NCI-H774 (cell line): ENCODE measurements around the gene METTL13.
A peak's percentile ranks its signal among the peaks of the same experiment; 100 is the strongest.
"Not testable (repeated sequence)": the region's sequence is repeated elsewhere in the genome, so short reads cannot be mapped to it uniquely, and the experiment has no call there.

ENCODE experiments used
- DNase-seq: peaks from one replicate; lab custom pipeline; 2025; lab: John Stamatoyannopoulos, UW

The METTL13 gene

DNA sequence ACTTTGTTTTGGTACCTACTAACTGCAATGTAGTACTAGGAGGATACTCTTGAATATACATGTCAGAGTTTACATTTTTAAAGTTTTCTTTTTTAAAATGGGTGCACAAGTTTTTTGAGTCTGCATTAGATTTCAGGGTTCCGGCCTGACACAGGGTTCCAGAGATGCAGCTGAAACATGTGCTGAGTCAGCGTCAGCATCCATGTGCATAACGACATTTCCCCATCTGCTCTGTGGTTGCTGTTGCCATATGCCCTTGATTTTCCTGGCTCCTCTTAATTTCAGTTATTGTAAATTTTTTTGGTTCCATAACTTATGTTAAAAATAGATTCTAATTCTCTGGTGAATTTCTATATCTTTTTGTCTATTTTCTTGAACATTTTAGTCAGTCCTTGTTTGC lies 12.3 kb upstream of the METTL13 start:
- no peak for DNase-seq

- DNase-seq, result no peak
These were observed 11.7 kb upstream of the METTL13 start for GRCh38 chr1:171769754-171770153.

DNA sequence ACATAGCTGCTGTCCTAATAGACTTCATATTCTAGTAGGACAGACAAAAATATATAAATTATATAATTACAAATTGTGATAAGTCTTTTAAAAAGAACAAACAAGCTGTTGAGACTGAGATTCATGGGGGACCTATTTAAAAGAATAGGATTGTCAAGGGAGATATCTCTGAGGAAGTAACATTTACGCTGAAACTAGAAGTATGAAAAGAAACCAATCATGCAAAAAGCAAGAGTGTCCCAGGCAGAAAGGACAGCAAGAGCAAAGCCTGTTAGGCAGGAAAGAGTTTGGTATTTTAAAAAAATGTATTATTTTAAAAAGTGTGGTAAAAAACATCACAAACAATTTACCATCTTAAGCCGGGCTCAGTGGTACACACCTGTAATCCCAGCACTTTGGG lies 9.1 kb upstream of the METTL13 start:
- no peak for DNase-seq

DNA sequence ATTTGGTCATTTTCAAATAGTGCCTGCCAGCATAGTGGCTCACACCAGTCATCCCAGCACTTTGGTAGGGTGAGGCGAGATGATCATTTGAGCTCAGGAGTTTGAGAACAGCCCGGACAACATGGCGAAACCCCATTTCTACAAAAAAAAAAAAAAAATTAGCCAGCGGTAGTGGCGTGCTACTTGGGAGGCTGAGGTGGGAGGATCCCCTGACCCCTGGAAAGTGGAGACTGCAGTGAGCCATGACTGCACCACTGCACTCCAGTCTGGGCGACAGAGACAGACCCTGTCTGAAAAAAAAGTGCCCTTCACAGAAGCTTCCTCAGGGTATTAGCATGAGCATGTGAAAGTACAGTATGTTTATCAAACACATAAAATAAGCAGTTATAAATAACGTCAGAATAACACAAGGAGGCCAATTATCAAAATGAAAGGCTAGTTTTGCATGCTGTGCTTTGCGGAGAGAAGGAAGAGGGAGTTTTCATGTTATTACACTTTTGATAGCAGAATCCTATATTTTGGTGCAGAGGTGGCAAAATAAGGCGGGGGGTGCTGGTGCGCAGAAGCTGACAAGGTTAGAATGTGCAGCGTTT lies 781 bp upstream of the METTL13 start:
- peak; percentile 20 for DNase-seq

GRCh38 chr1:171783816-171784530 lies 2.5 kb downstream of the METTL13 start:
- no peak for DNase-seq

DNA sequence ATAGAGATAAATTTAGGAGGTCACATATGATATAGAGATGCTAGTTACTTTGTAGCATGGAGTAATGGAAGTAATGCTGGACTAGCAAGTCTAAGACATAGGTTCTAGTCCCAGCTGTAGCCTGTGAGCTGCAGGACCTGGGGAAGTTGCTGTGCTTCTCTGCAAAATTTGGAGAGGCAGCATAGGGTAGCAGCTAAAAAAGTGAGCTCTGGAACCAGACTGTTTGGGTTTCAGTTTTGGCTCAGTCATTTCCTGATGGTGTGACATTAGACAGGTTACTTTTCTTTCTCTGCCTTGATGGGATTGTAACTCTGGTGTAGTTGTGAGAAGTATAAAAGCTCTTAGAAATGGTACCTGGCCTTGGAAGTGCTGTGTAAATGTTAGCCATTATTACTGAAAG lies 3.3 kb downstream of the METTL13 start:
- DNase-seq, result no peak

DNA sequence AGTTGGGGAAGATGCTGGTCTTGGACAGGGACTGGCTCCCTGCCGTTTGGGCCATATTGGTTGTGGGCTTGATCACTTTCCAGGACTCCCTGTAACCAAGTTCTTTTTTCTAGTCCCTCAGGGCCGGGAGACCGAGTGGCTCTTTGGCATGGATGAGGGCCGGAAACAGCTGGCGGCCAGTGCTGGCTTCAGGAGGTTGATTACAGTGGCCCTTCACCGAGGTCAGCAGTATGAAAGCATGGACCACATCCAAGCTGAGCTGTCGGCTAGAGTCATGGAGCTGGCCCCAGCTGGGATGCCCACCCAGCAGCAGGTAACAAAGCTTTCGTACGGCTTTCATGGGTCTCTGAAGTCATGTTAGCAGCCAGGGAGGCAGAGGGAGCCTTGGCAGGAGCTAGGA lies 4.3 kb downstream of the METTL13 start:
- DNase-seq, result no peak

GRCh38 chr1:171786534-171786933 lies 5.1 kb downstream of the METTL13 start:
- DNase-seq, result no peak

DNA sequence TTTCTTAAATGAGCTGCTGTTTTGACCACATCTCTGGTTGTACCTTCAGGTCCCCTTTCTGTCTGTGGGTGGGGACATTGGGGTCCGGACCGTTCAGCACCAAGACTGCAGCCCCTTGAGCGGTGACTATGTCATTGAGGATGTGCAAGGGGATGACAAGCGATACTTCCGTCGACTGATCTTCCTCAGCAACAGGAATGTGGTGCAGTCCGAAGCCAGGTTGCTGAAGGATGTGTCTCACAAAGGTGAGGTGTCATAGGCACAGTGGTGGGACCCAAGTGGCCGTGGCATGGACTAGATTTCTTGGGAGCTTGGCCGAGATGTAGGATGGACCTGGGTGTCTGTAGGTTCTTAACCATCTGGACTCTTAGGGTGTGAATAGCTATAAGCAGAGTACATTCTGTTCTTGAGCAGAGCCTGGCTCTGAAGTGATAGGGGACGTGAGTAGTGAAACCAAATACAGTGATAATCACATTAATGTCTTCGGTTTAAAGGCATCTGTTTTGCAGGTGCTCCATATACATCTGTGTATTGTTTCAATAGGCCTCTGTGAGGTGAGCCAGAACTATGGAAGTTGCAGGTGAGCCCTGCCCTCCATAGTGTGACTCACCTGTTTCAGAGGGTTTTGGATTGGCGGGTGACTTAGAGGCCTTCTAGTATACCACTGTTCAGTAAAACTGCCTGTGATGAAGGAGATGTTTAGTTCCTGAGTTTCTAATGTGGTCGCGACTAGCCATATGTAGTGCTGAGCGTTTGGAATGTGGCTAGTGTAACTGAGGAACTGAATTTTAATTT lies 6.4 kb downstream of the METTL13 start:
- DNase-seq, result no peak

DNA sequence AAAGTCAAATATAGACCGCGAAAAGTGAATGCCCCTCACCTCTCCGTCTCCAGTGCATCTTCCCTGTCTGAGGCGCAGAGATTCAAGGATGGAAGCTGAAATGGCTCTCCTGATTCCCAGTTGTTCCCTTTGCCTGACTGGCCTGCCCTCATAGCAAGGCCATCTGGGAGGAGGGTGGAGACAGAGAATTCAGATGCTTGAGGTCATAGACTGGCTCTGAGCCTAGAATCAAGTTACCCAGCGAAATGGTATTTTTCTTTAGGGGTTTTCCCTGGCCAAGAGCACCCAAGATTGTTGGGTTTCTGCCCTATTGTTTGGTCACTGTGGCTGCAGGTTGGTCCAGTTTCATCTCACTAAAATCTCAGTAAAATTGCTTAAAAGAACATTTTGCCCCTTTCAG lies 7.2 kb downstream of the METTL13 start:
- DNase-seq, result no peak

- no peak for DNase-seq
These were observed 8.9 kb downstream of the METTL13 start for GRCh38 chr1:171790318-171790717.

DNA sequence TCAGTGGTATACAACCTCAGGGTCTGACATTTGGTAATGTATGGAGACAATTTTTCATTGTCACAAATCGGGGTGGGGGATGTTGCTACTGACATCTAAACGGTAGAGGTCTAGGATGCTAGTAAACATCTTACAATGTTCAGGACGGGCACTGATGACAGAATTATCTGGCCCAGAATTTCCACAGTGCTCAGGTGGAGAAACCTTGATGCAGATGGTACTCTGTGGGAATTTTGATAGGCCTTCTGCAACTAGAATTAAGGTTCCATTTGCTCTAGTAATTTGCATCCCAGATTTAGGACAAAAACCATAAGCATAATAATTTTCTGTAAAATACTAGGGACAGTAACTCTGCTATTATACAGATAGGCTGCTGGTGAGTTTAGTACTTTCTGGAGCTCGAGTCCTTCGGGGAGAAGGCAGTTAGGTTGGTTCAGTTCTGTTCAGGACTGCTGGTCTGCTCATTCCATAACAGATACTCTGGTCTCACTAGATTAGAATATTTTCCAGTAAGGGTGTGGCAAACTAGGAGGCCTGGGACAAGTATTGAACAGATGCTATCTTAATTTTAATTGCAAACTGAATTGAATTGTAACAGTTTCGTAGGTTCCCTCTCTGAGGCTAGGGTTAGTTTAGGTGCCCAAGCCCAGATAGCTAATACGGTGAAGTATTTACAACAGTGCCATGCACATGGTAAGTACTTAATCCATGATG lies 11.4 kb downstream of the METTL13 start:
- no peak for DNase-seq

GRCh38 chr1:171793636-171794035 lies 12.2 kb downstream of the METTL13 start:
- DNase-seq, result no peak

DNA sequence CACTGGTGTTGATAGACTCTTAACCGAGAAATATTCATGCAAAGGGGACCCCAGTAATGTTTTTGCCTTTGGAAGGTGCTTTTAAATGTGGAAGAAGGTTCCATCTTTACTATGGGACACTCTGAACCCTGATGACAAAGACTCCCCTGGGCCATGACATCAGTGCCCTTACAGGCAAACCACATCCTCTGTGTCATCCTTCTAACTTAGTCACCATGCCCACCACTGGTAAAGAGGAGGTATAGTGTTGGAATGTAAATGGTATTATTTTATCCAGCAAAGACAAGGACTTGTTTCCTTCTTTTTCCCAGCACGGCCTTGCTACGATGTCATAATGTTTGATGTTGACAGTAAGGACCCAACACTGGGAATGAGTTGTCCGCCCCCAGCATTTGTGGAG lies 12.6 kb downstream of the METTL13 start:
- DNase-seq, result no peak

DNA sequence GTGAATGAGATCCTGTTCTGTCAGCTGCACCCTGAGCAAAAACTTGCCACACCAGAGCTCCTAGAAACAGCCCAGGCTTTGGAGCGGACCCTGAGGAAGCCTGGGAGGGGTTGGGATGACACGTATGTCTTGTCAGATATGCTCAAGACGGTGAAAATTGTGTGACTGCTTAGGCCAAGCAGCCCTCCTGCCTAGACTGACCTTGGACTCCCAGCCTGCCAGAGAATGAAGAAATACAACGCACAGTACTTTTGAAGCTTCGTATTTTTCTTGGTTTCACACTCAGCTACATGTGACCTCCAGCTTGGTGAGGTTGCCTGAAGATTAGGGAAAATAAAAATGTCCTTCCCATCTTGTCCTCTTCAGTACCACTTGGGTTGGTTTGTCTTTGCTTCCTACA lies 15.1 kb downstream of the METTL13 start:
- no peak for DNase-seq

- no peak for DNase-seq
These were observed 16.9 kb downstream of the METTL13 start for GRCh38 chr1:171798311-171798710.

DNA sequence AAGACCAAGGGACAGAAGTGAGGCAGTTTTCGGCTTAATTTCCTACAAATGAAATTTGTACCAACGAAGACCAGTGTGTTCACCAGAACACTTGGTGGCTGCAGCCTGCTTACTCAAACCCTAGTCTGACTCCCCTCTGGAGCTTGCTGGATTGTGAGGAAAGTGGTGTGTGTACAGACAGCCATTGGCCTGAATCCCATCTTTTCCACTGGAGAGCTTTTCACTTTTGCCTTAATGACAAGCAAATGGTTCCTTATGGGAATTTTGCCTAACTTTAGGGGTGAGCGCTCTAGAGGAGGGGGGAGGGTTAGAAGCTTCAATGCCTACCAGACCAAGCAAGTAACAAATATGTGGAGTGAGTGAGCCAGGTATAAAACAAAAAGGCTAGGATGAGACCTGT lies 17.3 kb downstream of the METTL13 start:
- no peak for DNase-seq

GRCh38 chr1:171799166-171799565 lies 17.7 kb downstream of the METTL13 start:
- DNase-seq, result no peak

- not testable (repeated sequence) for DNase-seq
These were observed 18.2 kb downstream of the METTL13 start for GRCh38 chr1:171799698-171800097.

DNA sequence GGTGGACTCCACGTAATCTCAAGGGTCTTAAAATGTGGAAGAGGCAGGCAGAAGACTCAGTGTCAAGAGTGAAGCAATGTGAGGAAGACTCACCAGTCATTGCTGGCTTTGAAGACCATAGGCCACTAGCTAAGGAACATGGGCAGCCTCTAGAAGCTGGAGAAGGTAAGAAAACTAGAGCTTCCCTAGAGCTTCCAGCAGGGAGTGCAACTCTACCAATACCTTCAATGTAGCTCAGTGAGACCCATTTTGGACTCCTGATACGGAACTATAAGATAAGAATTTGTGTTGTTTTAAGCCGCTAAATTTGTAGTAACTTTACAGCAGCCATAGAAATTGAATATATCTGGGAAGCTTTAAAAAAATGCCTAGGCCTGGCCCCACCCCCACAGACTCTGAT lies 18.9 kb downstream of the METTL13 start:
- no peak for DNase-seq

DNA sequence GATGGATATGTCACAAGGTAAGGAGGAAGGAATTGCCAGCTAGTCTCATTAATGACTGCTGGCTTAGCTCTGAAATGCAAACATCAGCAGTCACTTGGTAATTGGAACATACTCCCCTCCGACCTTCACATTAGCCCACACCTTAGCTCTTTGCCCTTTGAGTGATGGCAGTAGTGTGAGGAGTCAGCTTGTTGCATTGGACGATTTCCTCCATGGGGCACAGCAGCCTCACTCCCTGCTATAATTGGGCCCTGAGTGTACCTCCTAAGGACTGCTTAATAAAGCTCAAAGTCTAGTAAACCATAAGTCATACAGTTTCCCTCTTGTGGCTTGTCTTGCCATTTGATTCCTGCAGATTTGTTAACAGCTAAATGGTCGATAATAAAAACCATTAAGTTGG lies 19.4 kb downstream of the METTL13 start:
- DNase-seq, result no peak

GRCh38 chr1:171801487-171801891 lies 20.0 kb downstream of the METTL13 start:
- DNase-seq, result peak; percentile 34

GRCh38 chr1:171802207-171802606 lies 20.7 kb downstream of the METTL13 start:
- no peak for DNase-seq
